Ascending aorta (tissue), 2 donors: ENCODE data around the gene ZMAT3. TPM values are rescaled to one million over a fixed set of nuclear protein-coding genes. Genes with fewer than 3 reads are reported as not detected.
"Not testable (repeated sequence)": the region's sequence is repeated elsewhere in the genome, so short reads cannot be mapped to it uniquely, and the experiment has no call there.

Experiments used
- DNase-seq, 2 donors: peaks; one replicate each; pipeline ENCODE4 v3.0.0-alpha.2; 2019; ENCODE audit warnings: low spot score in 2 of 2
- H3K27ac ChIP-seq, 2 donors: fragments of 200-600 bp; sonication (generic); one replicate each; pipeline ENCODE4 v1.5.1; 2016 to 2017; ENCODE audit warnings: mild to moderate bottlenecking in 1 of 2
- H3K27me3 ChIP-seq: fragments of 200-600 bp; sonication (generic); one replicate; pipeline ENCODE4 v1.5.1; 2017
- H3K36me3 ChIP-seq, 2 donors: fragments of 200-600 bp; sonication (generic); one replicate each; pipeline ENCODE4 v1.5.1; 2016
- H3K4me1 ChIP-seq, 2 donors: fragments of 200-600 bp; sonication (generic); one replicate each; pipeline ENCODE4 v1.5.1; 2016 to 2017; ENCODE audit warnings: mild to moderate bottlenecking in 1 of 2
- H3K4me3 ChIP-seq, 2 donors: fragments of 200-600 bp; sonication (generic); one replicate each; pipeline ENCODE4 v1.5.1; 2016 to 2017; ENCODE audit warnings: mild to moderate bottlenecking in 1 of 2
- H3K9me3 ChIP-seq, 2 donors: fragments of 200-600 bp; sonication (generic); one replicate each; pipeline ENCODE4 v1.5.1; 2016
- CTCF ChIP-seq, 3 experiments: fragments of 200-600 bp in 2 of 3; fragments of 450-650 bp in 1 of 3; sonication (generic) in 2 of 3; IDR thresholded peaks; one replicate each; pipeline ENCODE4 v1.5.1; 2016 to 2019; ENCODE audit warnings: antibody characterized with exemption in 3 of 3, mild to moderate bottlenecking in 1 of 3, moderate library complexity in 1 of 3
- intact Hi-C: fragments of 100-400 bp; cut with DNase I; formaldehyde crosslinking; loops from one replicate; pipeline ENCODE4 v1.15.1; 2023
- total RNA-seq: library from RNA; depleted of rRNA; stranded (reverse); fragments of >200 nt; gene quantifications from one replicate; pipeline ENCODE4 v1.1.0, GENCODE V29; 2016

Gene ZMAT3
- 38.0 TPM for total RNA-seq

- Histone ChIP-seq H3K4me1 (peaks cover 0 to 9% of the 10 kb centered on the region in 2 donors), H3K4me3 (peak within 1 kb of the TSS; percentile 75 to 91), H3K36me3 (peaks cover 6 to 12% of the 10 kb centered on the region in 2 donors), H3K9me3 (no peaks in the 10 kb centered on the region), H3K27me3 (no peaks in the 10 kb centered on the region), H3K27ac (peak within 1 kb of the TSS; percentile 76 to 89)
- DNase-seq = peak; percentile 41 to 92
- intact Hi-C loops = loop anchor here (5.0 to 10.0 kb wide), 4 partner anchors 54 to 381 kb away; partner anchors contain the start of genes GNB4 and PIK3CA
- TF ChIP-seq CTCF (IDR thresholded peaks at IDR 0.05) = no peak
Measured at GRCh38 chr3:179071323-179072099, at the start of gene ZMAT3. ZMAT3 (minus strand) TSS chr3:179071809; CDS start chr3:179067752, 4,057 bp downstream.

- no peak for DNase-seq
- Histone ChIP-seq H3K36me3 (no peaks in the 10 kb centered on the region), H3K9me3 (no peaks in the 10 kb centered on the region), H3K27me3 (no peaks in the 10 kb centered on the region), H3K27ac (no peak overlapping the region), H3K4me3 (no peak overlapping the region), H3K4me1 (no peaks in the 10 kb centered on the region)
- intact Hi-C loops = no loop called here
- no peak for TF ChIP-seq CTCF (IDR thresholded peaks at IDR 0.05)
Measured at GRCh38 chr3:179116816-179117215, 45.2 kb upstream of the ZMAT3 start.

- DNase-seq, H3K9me3 ChIP-seq, H3K36me3 ChIP-seq, H3K27me3 ChIP-seq, H3K27ac ChIP-seq, H3K4me3 ChIP-seq, intact Hi-C loops, H3K4me1 ChIP-seq: not testable (repeated sequence)
Measured at GRCh38 chr3:179115444-179115843, 43.8 kb upstream of the ZMAT3 start.

GRCh38 chr3:179113903-179114302 is 42.3 kb upstream of the ZMAT3 start:
- no peak for DNase-seq
- H3K36me3 ChIP-seq = no peaks in the 10 kb centered on the region
- H3K27ac ChIP-seq = no peak overlapping the region
- H3K27me3 ChIP-seq = no peaks in the 10 kb centered on the region
- intact Hi-C loops = no loop called here
- no peak overlapping the region for H3K4me3 ChIP-seq
- no peak for TF ChIP-seq CTCF (IDR thresholded peaks at IDR 0.05)
- no peaks in the 10 kb centered on the region for H3K4me1 ChIP-seq
- H3K9me3 ChIP-seq = no peaks in the 10 kb centered on the region

GRCh38 chr3:179108086-179108485 is 36.5 kb upstream of the ZMAT3 start:
- no peak for DNase-seq
- H3K4me3 ChIP-seq = no peak overlapping the region
- H3K36me3 ChIP-seq = no peaks in the 10 kb centered on the region
- H3K9me3 ChIP-seq = no peaks in the 10 kb centered on the region
- no peak overlapping the region for H3K27ac ChIP-seq
- H3K27me3 ChIP-seq = no peaks in the 10 kb centered on the region
- intact Hi-C loops = no loop called here
- no peaks in the 10 kb centered on the region for H3K4me1 ChIP-seq
- no peak for TF ChIP-seq CTCF (IDR thresholded peaks at IDR 0.05)

- Histone ChIP-seq H3K27me3 (no peaks in the 10 kb centered on the region), H3K36me3 (no peaks in the 10 kb centered on the region), H3K9me3 (no peaks in the 10 kb centered on the region), H3K4me3 (no peak overlapping the region), H3K27ac (no peak overlapping the region), H3K4me1 (no peaks in the 10 kb centered on the region)
- intact Hi-C loops = no loop called here
- no peak for DNase-seq
- TF ChIP-seq CTCF (IDR thresholded peaks at IDR 0.05) = no peak
Measured at GRCh38 chr3:179107617-179108016, 36.0 kb upstream of the ZMAT3 start.
